HG02571 (cell line): Measurements from ENCODE around the gene METTL24.
"Not testable (repeated sequence)": the region's sequence is repeated elsewhere in the genome, so short reads cannot be mapped to it uniquely, and the experiment has no call there.

Experiments
- ATAC-seq: cut with Tn5 transposase; IDR thresholded peaks from one replicate; pipeline ENCODE4 v1.9.1; 2021; ENCODE audit warnings: mild to moderate bottlenecking, moderate library complexity; ENCODE audit not compliant: unreplicated experiment

The METTL24 gene

GRCh38 chr6:110270165-110270564, 88.0 kb downstream of the METTL24 start:
- ATAC-seq: no peak

GRCh38 chr6:110269623-110270022, 88.5 kb downstream of the METTL24 start:
- ATAC-seq: no peak

- ATAC-seq: no peak
Observed at GRCh38 chr6:110266996-110267395, 91.2 kb downstream of the METTL24 start.

- ATAC-seq: no peak
Observed at GRCh38 chr6:110265273-110265672, 92.9 kb downstream of the METTL24 start.

GRCh38 chr6:110256366-110256765, 101.8 kb downstream of the METTL24 start:
- ATAC-seq: no peak

DNA sequence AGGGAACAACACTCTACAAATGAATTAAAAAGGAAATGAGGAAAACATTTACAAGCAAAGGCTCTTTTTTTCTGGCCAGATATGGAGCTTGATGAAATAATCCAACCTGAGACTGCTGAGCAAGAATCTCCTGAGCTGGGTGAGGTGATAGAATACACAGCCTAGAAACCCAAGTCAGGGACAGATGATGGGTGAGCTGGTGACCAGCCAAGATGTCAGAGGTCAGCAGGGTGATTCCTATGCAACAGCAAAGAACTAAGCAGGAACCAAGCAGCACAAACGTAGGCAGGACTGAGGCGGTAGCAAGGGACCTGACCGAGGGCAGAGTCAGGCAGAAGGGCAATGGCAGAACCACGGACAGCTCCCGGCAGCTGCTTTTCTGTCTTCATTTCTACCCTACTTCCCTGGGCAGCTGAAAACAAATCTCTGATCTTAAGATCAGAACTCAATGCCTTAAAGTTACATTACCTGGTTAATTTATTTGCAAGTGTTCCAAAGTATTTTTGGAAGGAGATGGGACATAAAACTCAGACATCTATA, 102.9 kb downstream of the METTL24 start:
- no peak for ATAC-seq

GRCh38 chr6:110250838-110251237, 107.3 kb downstream of the METTL24 start:
- ATAC-seq: no peak

- ATAC-seq: no peak
Observed at GRCh38 chr6:110250058-110250457, 108.1 kb downstream of the METTL24 start.

DNA sequence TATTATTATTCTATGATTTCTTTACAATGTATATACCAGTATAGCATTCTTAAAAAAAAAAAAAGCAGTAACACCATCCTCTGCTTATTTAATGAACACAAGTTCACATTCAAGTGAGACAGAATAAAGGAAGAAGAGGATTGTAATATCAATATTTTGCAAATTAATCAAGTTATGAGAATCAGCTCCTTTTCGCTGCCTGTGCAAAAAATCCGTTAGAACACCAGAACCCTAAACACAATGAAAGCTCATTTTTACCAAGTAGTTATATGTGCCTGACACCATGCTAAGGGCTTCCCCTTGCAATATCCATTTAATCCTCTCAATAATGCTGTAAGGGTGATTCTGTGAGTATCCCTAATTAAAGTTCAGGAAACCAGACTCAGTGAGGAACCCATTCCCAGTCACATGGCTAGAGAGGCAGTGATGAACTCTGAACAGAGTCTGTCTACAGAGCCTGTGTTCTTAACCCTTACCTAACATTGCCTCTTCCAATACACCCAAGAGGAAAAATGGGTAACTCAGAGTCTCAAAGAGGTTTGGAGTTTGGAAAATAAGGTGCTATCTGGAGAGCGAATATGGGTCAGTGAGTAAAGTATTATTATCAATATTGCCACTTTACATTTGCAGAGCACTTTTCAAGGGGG, 111.1 kb downstream of the METTL24 start:
- ATAC-seq: no peak

GRCh38 chr6:110246378-110246777, 111.8 kb downstream of the METTL24 start:
- ATAC-seq: no peak

DNA sequence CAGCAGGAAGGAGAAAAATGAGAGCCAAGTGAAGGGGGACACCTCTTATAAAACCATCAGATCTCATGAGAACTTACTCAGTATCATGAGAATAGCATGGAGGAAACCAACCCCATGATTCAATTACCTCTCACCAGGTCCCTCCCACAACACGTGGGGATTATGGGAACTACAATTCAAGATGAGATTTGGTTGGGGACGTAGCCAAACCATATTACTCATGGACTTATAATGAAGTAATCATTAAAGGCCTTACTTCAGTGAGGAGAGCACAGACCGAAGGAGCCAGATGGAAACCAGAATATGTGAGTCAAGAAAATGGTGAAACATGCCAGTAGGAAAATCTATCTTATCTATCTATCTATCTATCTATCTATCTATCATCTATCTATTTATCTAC, 113.5 kb downstream of the METTL24 start:
- not testable (repeated sequence) for ATAC-seq

DNA sequence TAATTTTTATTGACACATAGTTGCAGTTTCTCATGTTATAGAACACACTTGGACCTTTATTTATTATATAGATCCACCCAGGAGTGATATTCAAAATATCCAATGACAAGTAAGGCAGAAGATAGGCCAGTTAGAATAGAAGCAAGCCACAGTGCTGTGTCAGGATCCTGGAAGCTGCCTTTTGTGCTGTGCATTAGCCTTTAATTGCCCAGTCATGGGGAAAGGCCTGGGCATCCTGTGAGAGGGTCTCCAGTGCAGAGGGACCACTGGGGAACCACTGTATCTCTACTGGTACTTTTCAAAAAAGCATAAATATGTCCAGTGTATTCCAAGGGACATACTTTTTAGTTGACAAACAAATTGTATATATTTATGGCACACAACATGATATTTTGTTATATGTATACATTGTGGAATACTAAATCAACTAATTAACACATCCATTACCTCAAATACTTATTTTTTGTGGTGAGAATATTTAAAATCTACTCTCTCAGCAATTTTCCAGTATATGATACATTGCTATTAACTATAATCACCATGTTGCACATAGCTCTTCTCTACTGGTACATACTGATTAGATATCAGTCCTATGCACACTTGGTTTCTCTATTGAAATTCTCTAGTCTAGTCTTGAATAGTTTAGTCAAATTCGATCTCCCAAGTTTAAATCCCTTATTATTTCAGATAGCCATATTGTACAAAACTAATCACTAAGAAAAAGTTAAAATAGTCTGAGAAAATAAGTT, 118.4 kb downstream of the METTL24 start:
- ATAC-seq: no peak

GRCh38 chr6:110236007-110236406, 122.1 kb downstream of the METTL24 start:
- not testable (repeated sequence) for ATAC-seq

- ATAC-seq: peak; percentile 90
Observed at GRCh38 chr6:110233770-110234374, 124.3 kb downstream of the METTL24 start.

DNA sequence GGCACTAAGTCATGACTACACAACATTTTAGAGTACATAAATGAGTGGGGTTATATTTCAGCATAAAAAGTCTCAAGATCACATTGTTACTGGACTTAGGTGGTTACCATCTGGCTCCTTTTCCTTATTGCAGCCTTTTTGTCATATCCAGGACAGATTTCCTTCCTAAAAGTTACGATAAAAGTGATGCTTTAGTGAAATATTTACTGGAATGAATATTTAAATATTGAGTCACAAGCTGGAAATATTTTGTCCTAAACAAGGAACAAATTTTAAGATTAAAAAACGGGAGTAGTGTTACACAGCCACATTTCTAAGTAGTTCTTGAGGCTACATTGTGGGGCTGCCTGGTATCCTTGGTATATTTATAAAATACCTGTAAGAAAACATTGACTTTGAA, 125.7 kb downstream of the METTL24 start:
- no peak for ATAC-seq

DNA sequence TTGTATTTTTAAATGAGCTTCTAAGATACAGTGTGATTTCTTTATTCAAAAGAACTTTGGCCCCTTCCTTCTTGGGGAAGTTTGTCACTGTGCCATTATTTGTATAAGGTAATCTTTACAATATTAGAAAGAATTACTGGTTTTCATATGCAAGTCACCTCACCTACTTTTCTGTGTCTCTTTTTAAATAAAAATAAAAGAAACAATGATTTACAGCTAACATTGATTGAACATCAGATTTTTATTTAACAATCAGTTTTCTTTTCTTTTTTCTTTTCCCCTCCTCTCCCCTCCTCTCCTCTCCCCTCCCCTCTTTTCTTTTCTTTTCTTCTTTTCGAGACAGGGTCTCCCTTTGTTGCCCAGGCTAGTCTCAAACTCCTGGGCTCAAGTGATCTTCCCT, 131.9 kb downstream of the METTL24 start:
- no peak for ATAC-seq

DNA sequence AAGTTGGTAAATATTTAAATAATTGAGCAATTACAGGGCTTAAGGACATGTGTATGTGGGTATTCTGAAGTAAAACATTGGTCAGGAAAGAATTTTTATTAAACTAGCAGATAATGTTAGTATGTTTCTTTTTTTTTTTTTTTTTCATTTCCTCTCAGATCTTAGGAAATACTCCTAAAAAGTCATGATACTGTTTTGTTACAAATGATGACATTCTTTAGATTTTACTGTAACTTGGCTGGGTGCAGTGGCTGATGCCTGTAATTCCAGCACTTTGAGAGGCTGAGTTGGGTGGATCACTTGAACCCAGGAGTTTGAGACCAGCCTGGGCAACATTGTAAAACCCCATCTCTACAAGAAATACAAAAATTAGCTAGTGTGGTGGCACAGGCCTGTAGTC, 136.4 kb downstream of the METTL24 start:
- no peak for ATAC-seq

DNA sequence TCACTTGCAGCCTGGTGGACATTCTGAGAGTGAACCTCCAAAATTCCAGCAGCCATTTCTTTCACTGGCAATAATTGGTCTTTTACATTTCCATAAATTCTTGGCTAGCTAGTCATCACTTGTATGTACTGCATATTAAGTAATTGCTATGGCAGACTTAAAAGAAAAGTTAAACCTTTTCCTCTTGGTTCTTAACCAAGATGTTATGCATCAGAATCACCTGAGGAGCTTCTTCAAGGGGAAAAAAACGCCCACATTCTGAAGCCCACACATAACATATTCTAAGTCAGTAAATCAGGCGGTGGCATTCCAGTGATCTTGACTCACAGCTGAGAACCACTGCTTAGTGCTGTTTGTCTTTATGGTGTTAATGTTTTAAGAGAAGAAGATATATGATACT, 140.9 kb downstream of the METTL24 start:
- no peak for ATAC-seq

DNA sequence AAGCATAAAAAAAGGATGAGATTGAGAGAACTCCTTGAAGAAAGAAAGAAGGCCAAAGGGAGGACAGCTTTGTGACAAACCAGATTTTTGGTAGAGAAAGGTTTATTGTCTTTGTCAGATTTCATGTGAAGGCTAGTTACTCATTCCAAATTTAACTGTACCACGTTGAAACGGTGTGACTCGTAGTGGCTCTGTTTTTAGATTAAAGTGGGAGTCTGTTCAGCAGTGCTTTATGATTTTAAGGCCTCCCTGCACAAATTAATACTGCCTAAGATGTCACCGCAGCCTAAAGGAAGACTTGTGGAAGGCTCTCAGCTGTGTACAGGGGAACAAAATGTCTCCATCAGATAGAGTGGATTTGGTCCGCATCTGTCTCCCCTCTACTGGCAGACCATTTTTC, 142.0 kb downstream of the METTL24 start:
- no peak for ATAC-seq

DNA sequence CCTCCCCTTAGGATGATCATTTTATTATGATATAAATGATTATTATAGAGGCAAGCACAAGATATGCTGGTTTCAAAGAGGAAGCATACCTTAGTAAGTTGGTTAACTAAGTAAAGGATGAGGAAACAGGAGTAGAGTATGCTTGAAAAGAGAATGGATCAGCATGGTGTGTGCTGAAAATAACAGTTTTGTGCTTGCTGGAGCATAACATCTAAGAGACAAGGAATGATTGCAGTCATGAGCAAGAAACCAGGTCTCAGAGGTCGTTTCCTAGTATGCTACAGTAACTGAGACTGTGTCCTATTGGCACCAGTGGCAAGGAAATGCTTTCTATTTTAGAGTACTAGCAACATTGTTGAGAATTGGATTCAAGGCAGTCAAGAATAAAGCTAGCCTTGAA, 143.8 kb downstream of the METTL24 start:
- no peak for ATAC-seq

GRCh38 chr6:110211753-110212152, 146.4 kb downstream of the METTL24 start:
- ATAC-seq: no peak

- ATAC-seq: no peak
Observed at GRCh38 chr6:110207652-110208051, 150.5 kb downstream of the METTL24 start.
